DOHH2 (cell line): Measurements from ENCODE around the gene ARID5B.

Source experiments
- CTCF ChIP-seq: fragments of 200-600 bp; sonication (generic); IDR thresholded peaks from one replicate; pipeline ENCODE4 v1.5.1; 2014; ENCODE audit warnings: antibody characterized with exemption, mild to moderate bottlenecking, low read depth, low read length; ENCODE audit not compliant: poor library complexity, severe bottlenecking
- EZH2phosphoT487 ChIP-seq: fragments of 200-600 bp; sonication (generic); IDR thresholded peaks from 2 replicates; pipeline ENCODE4 v1.6.1; 2017; ENCODE audit warnings: borderline replicate concordance, mild to moderate bottlenecking, antibody characterized with exemption, low read length, moderate library complexity, mixed read lengths

GRCh38 chr10:61935077-61935476 is 33.6 kb downstream of the ARID5B start:
- TF ChIP-seq CTCF (no peak), EZH2phosphoT487 (no peak)
